Iris pigment epithelial cell (primary cell): ENCODE results near the gene PAQR7.

Source experiments
- DNase-seq: peaks from one replicate; pipeline ENCODE4 v3.0.0-alpha.2; 2011; ENCODE audit warnings: low read depth

Gene PAQR7

DNA sequence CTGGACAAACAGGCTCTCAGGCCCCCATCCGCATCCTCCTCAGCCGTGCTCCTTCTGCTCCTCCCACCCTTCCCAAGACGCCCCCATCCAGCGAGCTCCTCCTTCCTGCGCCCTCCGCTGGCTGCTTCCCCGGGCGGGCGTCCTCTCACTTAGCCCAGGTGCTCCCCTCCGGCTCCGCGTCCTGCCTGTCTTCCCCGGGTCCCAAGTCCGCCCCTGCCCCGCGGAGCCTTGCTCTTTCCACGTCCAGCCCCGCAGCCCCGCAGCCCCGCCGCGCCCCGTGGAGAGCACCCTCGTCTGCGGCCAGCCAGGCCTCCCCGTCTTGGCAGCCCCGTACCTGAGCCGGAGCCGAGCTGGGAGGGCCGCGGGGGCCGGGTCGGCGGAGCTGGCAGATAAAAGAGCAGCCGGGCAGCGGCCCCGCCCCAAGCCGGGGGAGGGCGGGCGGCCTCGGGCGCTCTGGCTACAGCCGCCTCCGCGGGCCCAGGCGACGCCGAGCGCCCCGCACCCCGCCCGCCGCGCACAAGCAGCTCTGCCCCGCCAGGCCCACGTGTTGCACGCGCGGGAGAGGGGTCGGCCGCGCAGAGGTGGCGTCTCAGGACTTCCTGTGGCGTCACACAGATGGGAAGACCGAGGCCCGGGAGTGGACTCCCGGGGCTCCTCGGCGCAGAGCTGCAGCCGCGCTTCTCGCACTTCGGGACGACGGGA is at the start of gene PAQR7:
Gene PAQR7, minus strand, starts transcription at position 555 of the 702 bp plus-strand sequence. CDS start 11,869 bp downstream, outside the sequence.
- peak; percentile 68 for DNase-seq

- no peak for DNase-seq
Measured at GRCh38 chr1:25924454-25924853, 48.9 kb upstream of the PAQR7 start.

GRCh38 chr1:25922971-25923552 is 47.6 kb upstream of the PAQR7 start:
- DNase-seq, result no peak

- DNase-seq, result no peak
Measured at GRCh38 chr1:25922056-25922970, 46.8 kb upstream of the PAQR7 start.

- no peak for DNase-seq
Measured at GRCh38 chr1:25918615-25919014, 43.1 kb upstream of the PAQR7 start.

- DNase-seq, result no peak
Measured at GRCh38 chr1:25917996-25918395, 42.5 kb upstream of the PAQR7 start.

DNA sequence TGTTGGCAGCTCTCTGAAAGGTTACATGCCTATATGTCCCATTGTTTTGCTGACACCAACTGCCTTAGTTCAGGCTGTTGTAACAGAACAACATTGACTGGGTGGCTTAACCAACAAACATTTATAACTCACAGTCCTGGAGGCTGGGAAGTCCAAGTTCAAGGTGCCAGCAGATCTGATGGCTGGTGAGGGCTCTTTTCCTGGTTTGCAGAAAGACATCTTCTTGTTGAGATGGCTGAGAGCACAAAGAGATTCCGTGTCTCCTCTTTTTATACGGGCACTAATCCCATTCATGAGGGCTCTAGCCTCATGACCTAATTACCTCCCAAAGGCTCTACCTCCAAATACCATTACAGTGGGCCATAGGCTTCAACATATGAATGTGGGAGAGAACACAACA is 41.0 kb upstream of the PAQR7 start:
- no peak for DNase-seq

DNA sequence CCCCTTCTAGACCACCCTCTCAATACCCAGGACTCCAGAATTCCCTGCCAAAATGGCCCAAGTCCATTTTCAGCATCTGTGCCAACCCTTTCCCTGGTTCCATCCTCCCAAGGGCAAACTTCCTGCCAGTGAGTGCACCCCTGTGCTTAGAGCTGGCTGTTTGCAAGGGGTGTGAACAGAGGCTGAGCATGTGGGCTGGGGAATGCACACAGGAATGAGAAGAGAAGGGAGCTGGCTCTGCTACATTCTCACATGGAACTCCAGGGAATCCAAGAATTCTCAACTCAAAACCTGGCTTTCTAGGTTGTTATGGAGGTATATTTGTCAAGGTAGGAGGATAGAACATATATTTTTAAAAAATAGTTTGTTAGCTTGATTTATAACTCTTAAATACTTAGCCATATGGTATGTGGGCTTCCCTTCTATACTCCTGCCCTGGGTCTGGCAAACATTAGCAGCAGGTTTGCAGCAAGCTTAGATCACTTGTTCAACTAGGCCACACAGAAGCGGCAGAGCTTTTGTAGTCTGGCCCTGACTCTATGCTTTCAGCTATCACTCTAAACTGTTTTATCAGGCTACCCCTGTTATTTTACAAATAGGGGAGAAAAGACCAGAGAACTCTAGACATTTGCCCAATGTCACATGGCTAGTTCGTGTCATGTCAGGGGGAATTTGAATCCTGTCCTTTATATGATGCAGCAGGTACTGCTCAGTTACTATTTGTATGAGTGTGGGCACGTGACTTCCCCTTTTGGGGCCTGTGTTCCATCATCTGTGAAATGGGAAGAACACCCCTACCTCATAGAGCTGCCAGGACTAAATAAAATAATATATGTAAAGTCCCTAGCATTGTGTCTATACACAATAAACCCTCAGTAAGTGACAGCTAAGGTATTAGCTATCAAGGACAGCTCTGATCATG is 38.8 kb upstream of the PAQR7 start:
- no peak for DNase-seq

DNA sequence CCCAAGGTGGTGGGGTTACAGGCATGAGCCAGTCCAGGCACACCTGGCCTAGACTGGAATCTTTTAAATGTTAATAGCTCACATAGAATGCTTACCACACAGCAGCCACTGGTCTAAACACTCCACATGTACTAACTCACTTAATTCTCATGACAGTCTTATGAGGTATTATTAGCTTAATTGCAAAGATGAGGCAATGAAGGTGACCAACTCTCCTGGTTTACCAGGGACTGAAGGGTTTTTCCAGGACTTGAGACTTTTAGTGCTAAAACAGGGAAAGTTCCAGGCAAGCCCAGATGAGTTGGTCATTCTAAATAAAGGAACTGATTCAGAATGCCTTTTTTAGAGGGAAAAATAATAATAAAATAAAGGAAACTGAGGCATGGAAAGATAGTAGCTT is 37.7 kb upstream of the PAQR7 start:
- DNase-seq, result no peak

DNA sequence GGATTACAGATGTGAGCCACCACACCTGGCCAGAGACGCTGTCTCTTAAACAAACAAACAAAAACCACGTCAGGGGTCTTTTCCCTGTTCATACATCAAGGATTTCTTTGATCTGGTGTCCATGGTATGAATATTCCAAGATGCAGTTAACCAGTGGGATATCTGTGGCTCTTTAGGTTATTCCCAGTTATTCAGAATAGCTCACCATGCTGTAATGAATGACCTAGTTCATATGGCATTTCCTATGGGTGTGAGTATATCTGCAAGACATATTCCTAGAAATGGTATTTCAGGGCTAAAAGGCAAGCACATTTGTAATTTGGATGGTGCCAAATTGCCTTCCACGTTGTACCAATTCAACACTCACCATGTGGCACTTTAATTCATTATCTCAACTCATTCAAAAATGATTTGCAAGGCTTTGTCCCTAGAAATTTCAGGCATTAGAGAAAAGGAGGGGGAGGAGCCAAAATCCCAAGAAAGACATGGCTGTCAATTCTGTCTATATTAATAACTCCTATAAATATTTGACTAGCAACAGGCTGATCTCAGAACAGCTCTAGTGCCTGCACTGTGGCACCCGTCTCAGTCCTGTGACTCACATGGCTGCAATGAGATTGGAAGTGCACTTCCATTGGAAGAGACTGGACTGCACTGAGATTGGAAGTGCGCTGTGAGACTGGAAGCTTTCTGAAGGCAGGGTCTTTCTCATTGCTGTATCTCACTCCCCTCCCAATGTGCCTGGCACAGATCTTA is 36.7 kb upstream of the PAQR7 start:
- DNase-seq, result peak; percentile 81

DNA sequence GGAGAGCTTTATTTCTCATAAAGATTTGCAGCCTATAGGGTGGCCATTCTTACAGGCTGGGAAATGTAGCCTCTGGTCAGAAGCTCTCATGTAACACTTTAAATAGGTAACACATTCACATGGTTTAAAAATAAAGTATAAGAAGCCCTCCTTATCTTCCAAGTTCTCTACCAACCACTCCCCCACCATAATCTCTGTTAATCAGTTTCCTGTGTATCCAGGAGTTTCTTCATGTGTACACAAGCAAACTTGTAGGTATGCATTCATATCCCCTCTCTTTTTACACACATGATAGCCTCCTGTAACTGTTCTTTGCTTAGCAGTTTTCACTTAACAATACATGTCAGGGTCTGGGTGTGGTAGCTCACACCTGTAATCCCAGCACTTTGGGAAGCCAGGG is 35.7 kb upstream of the PAQR7 start:
- no peak for DNase-seq

DNA sequence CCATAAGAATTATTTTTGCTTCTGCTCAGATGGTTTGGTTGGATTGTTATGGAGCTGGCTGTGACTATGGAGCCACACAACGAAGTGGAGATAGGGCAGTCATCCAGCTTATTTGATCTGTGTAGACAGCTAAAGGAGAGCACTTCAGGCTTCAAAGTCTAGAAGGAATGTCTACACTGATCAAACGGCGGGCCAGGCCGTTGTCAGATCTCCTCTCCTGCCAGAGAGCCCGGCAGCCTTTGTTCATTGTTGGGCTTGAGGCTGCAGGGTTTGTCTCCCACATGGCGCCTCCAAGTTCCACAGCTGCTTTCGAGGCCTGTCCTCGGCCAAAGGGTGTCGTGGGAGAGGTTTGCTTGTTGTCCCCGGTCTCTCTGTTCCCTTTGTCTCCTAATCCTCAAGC is 33.5 kb upstream of the PAQR7 start:
- no peak for DNase-seq

DNA sequence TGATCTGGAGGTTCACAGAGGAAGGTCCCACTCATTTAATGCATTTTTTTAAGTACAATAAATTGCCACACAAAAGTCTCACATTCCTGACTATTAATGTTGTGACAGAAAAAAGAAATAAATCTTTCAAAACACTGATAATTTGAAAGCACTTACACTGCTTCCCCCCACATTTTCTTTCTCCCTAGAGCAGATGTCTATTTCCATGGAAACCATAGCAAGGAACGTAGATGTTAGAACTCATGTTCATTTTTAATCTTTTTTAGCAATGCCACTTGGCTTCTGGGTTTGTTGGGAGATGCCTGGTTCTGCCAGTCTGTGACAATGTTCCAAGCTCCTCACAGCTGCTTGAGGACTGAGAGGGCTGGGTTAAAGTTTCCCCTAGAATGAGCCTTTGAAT is 32.7 kb upstream of the PAQR7 start:
- DNase-seq, result no peak

DNA sequence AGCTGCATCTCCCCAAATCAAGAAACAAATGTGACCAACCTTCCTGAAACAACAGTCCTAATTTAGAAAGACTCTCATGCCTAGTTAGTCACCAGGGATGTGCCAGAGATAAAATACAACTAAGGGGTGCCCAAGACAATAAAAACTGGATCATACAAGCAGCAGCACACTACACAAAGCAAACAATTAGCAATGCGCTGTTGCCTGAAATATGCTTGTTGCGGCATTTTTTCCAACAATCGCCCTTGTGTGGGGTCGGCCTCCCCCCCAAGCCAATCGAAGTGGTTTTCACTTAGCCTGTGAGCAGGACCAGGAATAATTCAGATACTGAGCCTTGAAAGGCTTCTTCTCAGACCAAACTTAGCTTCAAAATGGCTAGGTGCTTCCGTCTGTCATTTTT is 32.1 kb upstream of the PAQR7 start:
- no peak for DNase-seq

DNA sequence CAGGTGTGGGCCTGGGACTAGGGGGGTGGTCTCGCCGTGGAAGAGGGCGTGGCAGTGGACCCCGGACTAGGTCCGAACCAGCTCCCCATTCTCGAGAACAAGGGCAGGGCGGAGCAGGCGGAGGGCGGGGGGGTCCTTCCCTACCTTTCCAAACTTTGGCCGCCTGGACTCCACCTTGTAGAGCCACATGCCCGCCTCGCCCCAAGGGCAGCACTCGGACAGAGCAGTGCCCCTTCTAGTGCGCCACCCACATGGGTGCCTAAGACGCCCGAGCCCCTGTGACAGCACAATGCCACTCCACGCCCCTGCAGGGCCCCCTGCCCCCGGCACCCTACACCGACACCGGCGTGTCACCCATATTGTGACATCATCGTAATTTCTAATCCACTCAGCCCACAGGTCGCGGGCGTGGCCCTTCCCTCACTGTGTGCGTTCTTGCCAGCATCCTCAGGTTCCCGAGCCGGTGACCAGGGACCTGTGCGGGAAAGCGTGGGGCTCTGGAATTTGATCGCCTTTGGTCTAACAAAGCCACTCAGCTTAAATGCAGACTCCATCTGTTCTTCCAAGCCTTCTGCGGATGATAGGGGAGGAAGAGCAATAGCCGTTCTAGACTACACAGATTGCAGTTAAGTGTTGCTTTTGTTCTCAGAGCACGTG is 31.3 kb upstream of the PAQR7 start:
- no peak for DNase-seq

- DNase-seq, result peak; percentile 86
Measured at GRCh38 chr1:25905680-25906643, 30.5 kb upstream of the PAQR7 start, which contains the start of gene STMN1. Gene STMN1 (minus strand): TSS chr1:25906419. CDS start chr1:25904676, 1,743 bp downstream.

GRCh38 chr1:25904943-25905679 is 29.6 kb upstream of the PAQR7 start:
- peak; percentile 87 for DNase-seq

DNA sequence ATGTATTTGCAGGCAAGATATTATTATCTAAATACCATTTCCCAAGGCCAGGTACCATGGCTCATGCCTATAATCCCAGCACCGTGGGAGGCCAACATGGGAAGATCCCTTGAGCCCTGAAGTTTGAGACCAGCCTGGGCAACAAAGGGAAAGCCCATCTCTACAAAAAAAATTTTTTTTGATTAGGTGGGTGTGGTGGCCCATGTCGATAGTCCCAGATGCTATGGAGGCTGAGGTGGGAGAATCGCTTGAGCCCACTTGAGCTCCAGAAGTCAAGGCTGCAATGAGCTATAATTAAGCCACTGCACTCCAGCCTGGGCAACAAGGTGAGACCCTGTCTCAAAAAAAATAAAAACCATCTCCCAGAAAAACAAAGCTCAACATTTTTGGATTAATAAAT is 28.5 kb upstream of the PAQR7 start:
- no peak for DNase-seq

DNA sequence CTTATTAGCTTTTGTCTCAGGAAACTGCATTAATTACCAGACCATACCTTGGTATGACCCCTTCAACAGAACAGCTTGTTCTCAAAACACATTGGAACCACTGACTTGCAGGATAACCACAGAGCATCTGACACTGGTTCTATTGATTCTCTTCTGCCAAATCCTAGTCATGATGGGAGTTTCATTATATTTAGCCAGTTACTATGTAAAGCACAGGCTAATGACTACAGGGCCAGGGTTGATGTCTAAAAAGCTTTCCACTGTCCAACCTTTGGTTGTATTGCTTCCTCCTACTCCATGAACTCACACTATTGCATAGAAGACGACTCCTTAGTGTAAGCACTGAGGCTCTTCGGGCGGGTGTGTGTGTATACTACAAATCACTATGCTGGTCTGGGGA is 27.0 kb upstream of the PAQR7 start:
- DNase-seq, result no peak
